Cardiac muscle cell (in vitro differentiated cells and primary cell): Measurements from ENCODE around the gene NDUFAB1. TPM values are rescaled to one million over a fixed set of nuclear protein-coding genes. Genes with fewer than 3 reads are reported as not detected.

Experiments
- DNase-seq, 2 donors: peaks; one replicate each; pipeline versions ENCODE4 v3.0.0 to v3.0.0-alpha.2; 2010 to 2017; ENCODE audit warnings: low read depth in 1 of 2, low spot score in 1 of 2
- H3K27ac ChIP-seq: fragments of 200-600 bp; sonication (generic); 2 replicates; pipeline ENCODE4 v1.5.1; 2016
- H3K27me3 ChIP-seq: fragments of 200-600 bp; sonication (generic); 2 replicates; pipeline ENCODE4 v1.6.0; 2016; ENCODE audit warnings: control low read depth
- H3K36me3 ChIP-seq: fragments of 200-600 bp; sonication (generic); 2 replicates; pipeline ENCODE4 v1.5.1; 2016; ENCODE audit warnings: control low read depth
- H3K4me1 ChIP-seq: fragments of 200-600 bp; sonication (generic); 2 replicates; pipeline ENCODE4 v1.8.1; 2017; ENCODE audit warnings: low read depth, mild to moderate bottlenecking, mixed run types
- H3K4me3 ChIP-seq: fragments of 200-600 bp; sonication (generic); 2 replicates; pipeline ENCODE4 v1.5.1; 2016; ENCODE audit warnings: mild to moderate bottlenecking
- H3K9me3 ChIP-seq: fragments of 200-600 bp; sonication (generic); 2 replicates; pipeline ENCODE4 v1.5.1; 2017; ENCODE audit warnings: low read depth, mild to moderate bottlenecking, control low read depth
- polyA plus RNA-seq: library from polyadenylated mRNA; unstranded; fragments of >200 nt; fragmentation: Nextera tagmentation; extraction: Ambion mirVana; gene quantifications from 2 replicates; pipeline ENCODE4 v1.2.1, GENCODE V29; 2016
- total RNA-seq: library from RNA; depleted of rRNA; stranded (reverse); fragments of >200 nt; gene quantifications from 2 replicates; pipeline ENCODE4 v1.2.3, GENCODE V29; 2016
- TF ChIP-seq, protein P1 (sequence below): IDR thresholded peaks from 2 replicates; pipeline ENCODE4 v1.5.1; 2012; ENCODE audit warnings: low read depth, mild to moderate bottlenecking, low read length

Gene NDUFAB1
- total RNA-seq (108 and 192 TPM in 2 replicates), polyA plus RNA-seq (369 and 431 TPM in 2 replicates)

DNA sequence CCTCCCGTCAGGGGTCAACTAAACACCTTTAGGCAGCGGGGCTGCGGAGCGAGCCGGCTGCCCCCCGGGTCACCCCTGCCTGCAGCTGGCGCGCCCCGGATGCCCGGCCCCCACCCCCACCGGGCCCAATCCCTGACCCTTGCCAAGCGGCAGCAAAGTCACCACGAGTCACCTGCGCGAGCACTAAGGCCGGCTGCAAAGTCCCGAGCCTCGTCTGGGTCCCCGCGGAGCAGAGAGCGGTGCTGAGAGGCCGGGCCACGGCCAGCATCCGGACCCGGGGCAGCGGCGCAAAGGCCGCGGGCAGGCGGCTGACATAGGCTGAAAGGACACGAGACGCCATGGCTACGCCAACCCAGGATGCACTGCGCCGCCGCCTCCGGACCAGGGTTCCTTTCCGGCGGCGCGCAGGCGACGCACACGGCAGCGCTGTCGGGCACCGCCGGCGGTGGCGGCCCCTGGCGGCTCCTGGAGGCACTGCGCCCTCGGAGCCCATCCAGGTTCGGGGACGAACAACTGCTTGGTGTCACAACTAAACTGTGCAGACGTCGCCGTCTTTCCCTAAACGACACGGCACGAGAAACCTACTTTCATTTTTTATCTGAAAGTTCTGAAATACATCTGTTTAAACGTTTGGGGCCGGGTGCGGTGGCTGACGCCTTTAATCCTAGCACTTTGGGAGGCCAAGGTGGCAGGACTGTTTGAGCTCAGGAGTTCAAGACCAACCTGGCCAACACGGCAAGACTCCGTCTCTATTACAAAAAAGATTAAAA, at the start of gene NDUFAB1:
Gene NDUFAB1 (minus strand): TSS at position 366 of the 770 bp plus-strand sequence. CDS start 26 bp downstream, at position 340.
- TF ChIP-seq, protein P1, sequence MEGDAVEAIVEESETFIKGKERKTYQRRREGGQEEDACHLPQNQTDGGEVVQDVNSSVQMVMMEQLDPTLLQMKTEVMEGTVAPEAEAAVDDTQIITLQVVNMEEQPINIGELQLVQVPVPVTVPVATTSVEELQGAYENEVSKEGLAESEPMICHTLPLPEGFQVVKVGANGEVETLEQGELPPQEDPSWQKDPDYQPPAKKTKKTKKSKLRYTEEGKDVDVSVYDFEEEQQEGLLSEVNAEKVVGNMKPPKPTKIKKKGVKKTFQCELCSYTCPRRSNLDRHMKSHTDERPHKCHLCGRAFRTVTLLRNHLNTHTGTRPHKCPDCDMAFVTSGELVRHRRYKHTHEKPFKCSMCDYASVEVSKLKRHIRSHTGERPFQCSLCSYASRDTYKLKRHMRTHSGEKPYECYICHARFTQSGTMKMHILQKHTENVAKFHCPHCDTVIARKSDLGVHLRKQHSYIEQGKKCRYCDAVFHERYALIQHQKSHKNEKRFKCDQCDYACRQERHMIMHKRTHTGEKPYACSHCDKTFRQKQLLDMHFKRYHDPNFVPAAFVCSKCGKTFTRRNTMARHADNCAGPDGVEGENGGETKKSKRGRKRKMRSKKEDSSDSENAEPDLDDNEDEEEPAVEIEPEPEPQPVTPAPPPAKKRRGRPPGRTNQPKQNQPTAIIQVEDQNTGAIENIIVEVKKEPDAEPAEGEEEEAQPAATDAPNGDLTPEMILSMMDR: peak; percentile 98
- no peaks in the 10 kb centered on the region for H3K9me3 ChIP-seq
- DNase-seq: peak; percentile 90 to 95
- H3K4me3 ChIP-seq: peak within 1 kb of the TSS; percentile 94
- H3K27ac ChIP-seq: peak within 1 kb of the TSS; percentile 83
- H3K27me3 ChIP-seq: no peaks in the 10 kb centered on the region
- peaks cover 3% of the 10 kb centered on the region for H3K36me3 ChIP-seq
- peaks cover 13% of the 10 kb centered on the region for H3K4me1 ChIP-seq

DNA sequence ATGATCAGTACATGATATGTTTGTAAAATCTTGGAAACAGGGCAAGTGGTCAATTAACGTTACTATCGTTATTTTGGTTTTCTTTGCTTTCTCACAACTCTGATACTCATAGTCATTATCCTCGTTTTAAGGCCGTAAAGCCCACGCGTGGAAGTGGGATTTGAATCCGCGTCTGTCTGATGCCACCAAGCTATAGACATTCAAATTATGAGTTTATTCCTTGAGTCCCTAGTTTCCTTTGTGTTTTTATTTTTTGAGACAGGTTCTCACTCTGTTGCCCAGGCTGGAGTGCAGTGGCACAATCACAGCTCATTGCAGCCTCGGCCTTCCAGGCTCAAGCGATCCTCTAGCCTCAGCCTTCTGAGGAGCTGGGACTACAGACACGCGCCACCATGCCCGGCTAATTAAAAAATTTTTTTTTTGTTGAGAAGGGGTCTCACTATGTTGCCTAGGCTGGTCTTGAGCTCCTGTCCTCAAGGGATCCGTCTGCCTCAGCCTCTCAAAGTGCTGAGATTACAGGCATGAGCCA, 46.2 kb upstream of the NDUFAB1 start:
- peak overlapping the region; percentile 69 for H3K4me3 ChIP-seq
- no peak for DNase-seq
- H3K36me3 ChIP-seq: peaks cover 17% of the 10 kb centered on the region
- no peaks in the 10 kb centered on the region for H3K27me3 ChIP-seq
- no peak overlapping the region for H3K27ac ChIP-seq
- no peaks in the 10 kb centered on the region for H3K9me3 ChIP-seq
- TF ChIP-seq, protein P1: no peak
- peaks cover 8% of the 10 kb centered on the region for H3K4me1 ChIP-seq

DNA sequence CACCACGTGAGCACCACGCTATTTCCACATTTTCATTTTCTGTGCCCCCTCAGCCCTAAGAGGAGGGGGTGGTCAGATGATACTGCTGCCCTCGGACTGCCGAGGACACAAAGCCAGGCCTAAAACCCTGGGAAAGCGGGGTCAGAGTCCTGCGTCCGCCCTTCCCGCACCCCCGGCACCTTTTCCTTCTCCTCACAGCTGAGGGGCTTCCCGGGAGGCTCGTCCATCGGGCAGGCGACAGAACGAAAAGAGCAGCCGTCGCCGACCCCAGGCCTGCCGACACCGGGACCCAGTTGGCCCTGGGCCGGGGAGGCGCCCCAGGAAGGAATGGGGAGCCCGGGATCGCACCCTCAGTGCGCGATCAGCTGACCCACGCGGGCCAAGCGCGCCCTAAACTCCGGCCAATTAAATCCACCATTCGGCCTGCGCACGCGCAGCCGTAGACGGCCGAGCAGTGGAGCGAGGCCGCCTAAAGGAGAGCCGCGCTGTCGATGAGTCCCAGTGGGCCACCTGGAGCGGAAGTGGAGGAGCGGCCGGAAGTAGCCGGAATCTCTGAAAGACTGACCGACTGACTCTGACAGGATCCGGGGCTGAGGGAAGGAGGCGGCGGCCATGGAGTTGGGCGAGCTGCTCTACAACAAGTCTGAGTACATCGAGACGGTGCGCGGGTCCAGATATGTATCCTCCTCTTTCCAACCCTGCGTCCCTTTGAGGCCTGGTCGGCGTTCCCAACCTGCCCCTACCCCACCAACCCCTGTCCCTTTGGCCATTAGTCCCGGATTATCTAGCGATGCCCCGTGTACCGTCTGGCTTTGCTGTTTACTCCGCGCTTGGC, 45.0 kb upstream of the NDUFAB1 start, which contains the start of the genes DCTN5 and PALB2:
Gene DCTN5 (plus strand): TSS at position 536 of the 835 bp plus-strand sequence. CDS start 77 bp downstream, at position 613.
Gene PALB2 (minus strand): TSS at position 380 of the 835 bp plus-strand sequence. CDS start 153 bp downstream, at position 227.
- peak; percentile 95 to 96 for DNase-seq
- H3K27me3 ChIP-seq: no peaks in the 10 kb centered on the region
- TF ChIP-seq, protein P1: no peak
- peak within 1 kb of the TSS; percentile 82 for H3K27ac ChIP-seq
- H3K4me1 ChIP-seq: peaks cover 8% of the 10 kb centered on the region
- peak within 1 kb of the TSS; percentile 69 for H3K4me3 ChIP-seq
- peaks cover 22% of the 10 kb centered on the region for H3K36me3 ChIP-seq
- no peaks in the 10 kb centered on the region for H3K9me3 ChIP-seq

DNA sequence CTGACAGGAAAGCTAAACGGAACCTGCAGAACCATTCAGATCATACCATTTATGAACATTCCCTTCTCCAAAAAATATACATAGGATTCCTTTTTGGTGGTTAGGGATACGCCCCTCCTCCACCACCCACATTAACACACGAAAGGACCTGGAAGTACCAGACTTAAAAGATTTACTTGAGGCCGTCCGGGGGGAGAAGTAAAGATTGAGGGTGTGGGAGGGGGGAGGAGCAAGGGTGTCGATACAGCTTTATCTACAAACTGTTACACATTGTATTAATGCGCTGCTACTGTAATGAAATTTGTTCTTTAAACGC, 44.5 kb upstream of the NDUFAB1 start:
- TF ChIP-seq, protein P1: no peak
- H3K9me3 ChIP-seq: no peaks in the 10 kb centered on the region
- H3K27me3 ChIP-seq: no peaks in the 10 kb centered on the region
- H3K27ac ChIP-seq: peak overlapping the region; percentile 81
- H3K4me1 ChIP-seq: peaks cover 8% of the 10 kb centered on the region
- H3K4me3 ChIP-seq: peak overlapping the region; percentile 69
- H3K36me3 ChIP-seq: peaks cover 22% of the 10 kb centered on the region
- DNase-seq: peak in 1 of 2 donors; percentile 11

DNA sequence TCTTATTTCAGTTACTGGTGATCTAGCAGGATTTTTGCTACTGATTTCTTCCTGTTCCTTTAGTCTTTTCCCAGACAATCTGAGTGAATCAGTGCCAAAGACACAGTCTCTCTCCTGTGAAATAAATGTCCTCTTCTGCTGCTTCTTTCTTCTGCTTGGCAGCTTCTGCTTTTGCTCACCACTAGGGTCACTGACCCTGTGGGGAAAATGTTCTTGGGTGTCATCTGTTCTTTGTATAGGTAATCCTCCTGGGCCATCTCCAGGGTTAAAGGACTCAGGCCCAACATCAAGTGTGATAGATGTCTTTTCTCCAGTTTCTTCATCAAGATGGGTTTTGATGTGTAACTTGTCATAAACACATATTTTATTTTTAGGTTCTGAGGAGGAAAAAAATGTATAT, 39.8 kb upstream of the NDUFAB1 start:
- no peaks in the 10 kb centered on the region for H3K27me3 ChIP-seq
- no peaks in the 10 kb centered on the region for H3K9me3 ChIP-seq
- H3K4me1 ChIP-seq: peaks cover 8% of the 10 kb centered on the region
- no peak for DNase-seq
- H3K4me3 ChIP-seq: no peak overlapping the region
- TF ChIP-seq, protein P1: no peak
- H3K27ac ChIP-seq: no peak overlapping the region
- peaks cover 32% of the 10 kb centered on the region for H3K36me3 ChIP-seq
